DMS 273 treated with DMSO at 0.1 percent for 48 hours (cell line): ENCODE measurements around the gene ZMYND19.
"Not testable (repeated sequence)": the region's sequence is repeated elsewhere in the genome, so short reads cannot be mapped to it uniquely, and the experiment has no call there.

Experiments used
- DNase-seq: peaks from one replicate; lab custom pipeline; 2025; lab: John Stamatoyannopoulos, UW

The ZMYND19 gene

DNA sequence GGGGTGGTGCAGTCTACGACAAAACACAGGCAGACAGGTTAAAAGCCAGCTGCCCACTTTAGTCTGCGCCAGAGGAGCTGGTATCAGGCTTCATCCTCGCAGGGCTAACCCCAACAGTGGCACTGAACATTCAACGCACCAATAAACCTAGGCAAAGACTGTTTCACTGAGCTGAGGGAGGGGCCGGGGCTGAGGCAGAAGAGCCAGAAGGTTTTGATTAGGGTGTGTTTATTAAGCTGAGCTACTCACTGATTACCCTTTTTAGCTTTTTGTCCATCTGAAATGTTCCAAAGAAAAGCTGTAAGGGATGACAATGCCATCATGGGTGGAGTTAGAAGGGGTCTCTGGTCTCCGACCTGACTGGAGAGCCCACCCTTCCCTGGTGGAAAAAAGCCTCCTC lies 1.4 kb downstream of the ZMYND19 start:
- DNase-seq = no peak

DNA sequence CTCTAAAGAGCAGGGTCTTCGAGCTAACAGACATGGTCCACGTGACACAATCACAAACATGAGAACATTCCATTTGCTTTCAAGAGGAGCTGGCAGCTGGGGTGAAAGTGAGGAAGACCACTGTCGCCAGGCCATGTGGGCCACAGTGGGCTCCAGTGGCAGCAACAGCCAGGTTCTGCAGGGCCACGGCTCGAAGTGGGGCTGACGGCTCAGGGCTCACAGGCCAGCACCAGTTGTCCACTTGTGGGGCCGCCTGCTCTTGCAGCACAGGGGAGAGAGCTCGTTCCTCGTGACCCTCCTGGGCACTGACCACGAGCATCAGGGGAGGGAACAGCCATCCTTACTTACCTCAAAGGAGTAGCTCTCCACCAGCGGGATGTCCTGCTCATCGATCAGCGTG lies 2.0 kb downstream of the ZMYND19 start:
- no peak for DNase-seq

DNA sequence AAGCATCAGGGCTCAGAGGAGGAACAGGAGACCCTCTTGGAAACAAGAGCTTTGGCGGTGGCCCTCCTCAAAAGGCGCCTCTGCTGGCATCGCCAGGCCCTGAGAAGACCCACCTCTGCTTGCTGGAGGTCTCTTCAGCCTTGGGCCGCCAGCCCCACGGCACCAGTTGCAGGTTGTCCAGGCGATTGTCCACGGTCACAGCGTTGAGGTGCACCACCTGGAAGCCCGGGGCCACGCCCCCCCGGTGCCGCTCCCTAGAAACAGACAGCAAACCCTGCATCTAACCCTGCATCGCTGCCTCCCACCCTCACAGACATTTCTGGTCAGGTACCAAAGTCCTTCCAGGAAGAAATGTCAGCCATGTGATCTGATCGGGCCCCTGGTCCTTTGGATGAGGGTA lies 3.5 kb downstream of the ZMYND19 start:
- no peak for DNase-seq

GRCh38 chr9:137583957-137584356 lies 6.4 kb downstream of the ZMYND19 start:
- no peak for DNase-seq

GRCh38 chr9:137583347-137583746 lies 7.0 kb downstream of the ZMYND19 start:
- DNase-seq = no peak

- DNase-seq = no peak
These were observed 7.9 kb downstream of the ZMYND19 start for GRCh38 chr9:137582286-137582860.

DNA sequence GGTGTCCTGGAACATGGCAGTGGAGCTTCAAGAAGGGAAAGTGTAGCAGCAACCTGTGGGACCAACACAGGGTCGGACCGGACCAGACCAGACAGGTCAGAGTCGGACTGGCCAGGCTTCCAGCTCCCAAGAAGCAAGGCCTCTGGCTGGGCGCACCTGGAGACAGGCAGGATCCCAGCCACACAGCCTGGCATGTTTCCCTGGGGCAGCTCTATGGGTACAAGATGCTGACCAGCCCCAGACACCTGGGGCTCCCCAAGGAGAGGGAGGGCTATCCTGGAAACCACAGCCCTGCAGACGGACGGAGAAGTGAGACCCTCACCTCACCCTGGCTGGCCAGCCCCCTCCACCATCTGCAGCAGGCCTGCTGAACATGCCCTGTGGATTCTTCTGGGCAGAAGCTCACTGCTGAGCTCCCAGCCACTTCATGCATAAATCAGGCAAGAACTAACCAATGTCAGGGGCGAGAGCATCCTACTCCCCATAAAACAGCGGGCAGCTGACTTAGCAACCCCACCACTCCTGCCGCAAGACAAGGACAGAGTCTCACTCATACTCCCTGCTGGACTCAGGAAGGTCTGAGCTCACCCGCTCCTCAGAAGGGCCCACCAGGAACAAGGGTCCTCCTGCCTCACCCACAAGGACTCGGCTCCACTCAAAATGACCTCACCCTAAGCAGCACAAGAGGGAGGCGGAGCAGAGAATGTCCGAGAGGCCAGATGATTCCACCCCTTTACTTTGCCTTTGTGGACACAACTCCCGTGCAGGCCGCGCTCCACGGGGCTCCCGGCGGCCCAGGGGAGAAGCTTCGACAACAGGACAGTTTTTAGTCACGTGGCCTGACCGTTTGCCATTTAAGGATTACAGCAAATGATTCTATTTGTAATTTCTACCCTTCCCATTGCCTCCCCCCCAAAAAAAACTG lies 8.7 kb downstream of the ZMYND19 start:
- DNase-seq = no peak

DNA sequence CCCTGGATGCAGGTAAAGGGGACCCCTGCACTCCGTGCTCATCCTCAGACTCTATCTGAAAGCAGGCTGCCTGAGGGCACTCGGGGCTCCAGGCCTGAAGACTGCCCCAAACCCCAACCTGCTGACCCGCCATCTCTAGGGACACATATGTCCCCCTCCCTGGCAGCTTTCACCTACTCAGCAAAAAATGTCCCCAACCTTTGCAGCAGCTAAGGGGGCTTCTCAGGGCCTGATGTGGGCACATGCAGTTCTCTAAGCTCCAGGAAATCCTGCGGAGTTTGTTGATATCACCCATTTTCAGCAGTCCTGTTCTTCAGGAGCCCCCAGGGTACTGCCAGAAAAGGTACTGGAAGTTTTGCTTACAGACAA lies 9.4 kb downstream of the ZMYND19 start:
- DNase-seq = no peak

- no peak for DNase-seq
These were observed 9.9 kb downstream of the ZMYND19 start for GRCh38 chr9:137580209-137580953.

GRCh38 chr9:137579259-137579604 lies 11.1 kb downstream of the ZMYND19 start:
- no peak for DNase-seq

GRCh38 chr9:137578518-137579258 lies 11.6 kb downstream of the ZMYND19 start, which contains the start of gene DPH7:
TSS of gene DPH7 (minus strand) at chr9:137578925. CDS start at chr9:137578777, 148 bp downstream.
- DNase-seq = peak; percentile 49

GRCh38 chr9:137575716-137576411 lies 14.4 kb downstream of the ZMYND19 start:
- DNase-seq = no peak

GRCh38 chr9:137575364-137575715 lies 15.0 kb downstream of the ZMYND19 start:
- DNase-seq = no peak

- no peak for DNase-seq
These were observed 16.1 kb downstream of the ZMYND19 start for GRCh38 chr9:137574192-137574591.

- no peak for DNase-seq
These were observed 19.7 kb downstream of the ZMYND19 start for GRCh38 chr9:137570566-137570965.

DNA sequence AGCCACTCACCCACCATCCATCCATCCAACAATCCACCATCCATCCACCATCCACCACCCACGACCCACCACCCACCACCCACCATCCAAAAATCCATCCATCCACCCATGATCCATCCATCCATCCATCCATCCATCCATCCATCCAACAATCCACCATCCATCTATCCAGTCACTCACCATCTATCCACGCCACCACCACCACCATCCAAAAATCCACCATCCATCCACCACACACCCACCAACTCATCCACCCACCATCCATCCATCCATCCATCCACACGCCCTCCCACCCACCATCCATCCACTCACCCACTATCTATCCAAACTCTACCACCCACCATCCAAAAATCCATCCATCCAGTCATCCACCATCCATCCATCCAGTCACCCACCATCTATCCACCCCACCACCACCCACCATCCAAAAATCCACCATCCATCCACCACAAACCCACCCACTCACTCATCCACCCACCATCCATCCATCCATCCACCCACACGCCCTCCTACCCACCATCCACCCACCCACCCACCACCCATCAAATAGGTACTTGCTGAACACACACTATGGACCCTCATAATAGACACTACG lies 20.6 kb downstream of the ZMYND19 start:
- DNase-seq = no peak

GRCh38 chr9:137568445-137568844 lies 21.9 kb downstream of the ZMYND19 start:
- DNase-seq = not testable (repeated sequence)

- no peak for DNase-seq
These were observed 25.4 kb downstream of the ZMYND19 start for GRCh38 chr9:137564817-137565411.

- DNase-seq = no peak
These were observed 26.2 kb downstream of the ZMYND19 start for GRCh38 chr9:137564134-137564533.

- no peak for DNase-seq
These were observed 32.2 kb downstream of the ZMYND19 start for GRCh38 chr9:137558127-137558526.
